Thoracic aorta (tissue), 2 donors: Measurements from ENCODE around the gene PTPDC1. TPM values are rescaled to one million over a fixed set of nuclear protein-coding genes. Genes with fewer than 3 reads are reported as not detected.

Source experiments
- ATAC-seq: fragments of 150-250 bp; one replicate; pipeline ENCODE4 v1.8.0; 2017; ENCODE audit warnings: low read depth; ENCODE audit not compliant: insufficient number of reproducible peaks, low FRiP score
- DNase-seq: peaks from one replicate; pipeline ENCODE4 v3.0.0-alpha.2; 2020; ENCODE audit warnings: low spot score
- H3K27ac ChIP-seq, 2 donors: fragments of 200-600 bp; sonication (generic); 1 replicate in 1 of 2; 2 replicates in 1 of 2; pipeline ENCODE4 v1.5.1; 2016; ENCODE audit warnings: mild to moderate bottlenecking in 2 of 2, moderate library complexity in 2 of 2
- H3K27me3 ChIP-seq: fragments of 200-600 bp; sonication (generic); replicated peaks from 2 replicates; pipeline ENCODE4 v1.6.0; 2016; ENCODE audit warnings: mild to moderate bottlenecking; ENCODE audit not compliant: insufficient read depth
- H3K36me3 ChIP-seq: fragments of 200-600 bp; sonication (generic); one replicate; pipeline ENCODE4 v1.5.1; 2016
- H3K4me1 ChIP-seq, 2 donors: fragments of 200-600 bp; sonication (generic); 1 replicate in 1 of 2; 2 replicates in 1 of 2; pipeline versions ENCODE4 v1.5.1 to v1.6.0; 2016; ENCODE audit warnings: low read depth in 2 of 2, mild to moderate bottlenecking in 1 of 2; ENCODE audit not compliant: control insufficient read depth in 1 of 2
- H3K4me3 ChIP-seq: fragments of 200-600 bp; sonication (generic); 2 replicates; pipeline ENCODE4 v1.5.1; 2016; ENCODE audit warnings: mild to moderate bottlenecking
- H3K9me3 ChIP-seq: fragments of 200-600 bp; sonication (generic); 2 replicates; pipeline ENCODE4 v1.5.1; 2016
- CTCF ChIP-seq: fragments of 200-600 bp; sonication (generic); IDR thresholded peaks from one replicate; pipeline ENCODE4 v1.5.1; 2019; ENCODE audit warnings: antibody characterized with exemption
- total RNA-seq, 2 donors: library from RNA; depleted of rRNA; stranded (reverse); fragments of >200 nt; gene quantifications; one replicate each; pipeline versions ENCODE4 v1.1.0 to v1.2.3, GENCODE V29; 2016

PTPDC1 gene
- total RNA-seq, 2 donors from 2014 or later: 24.8 to 25.7 TPM

GRCh38 chr9:94120854-94121376 is 36.7 kb downstream of the PTPDC1 start:
- H3K9me3 ChIP-seq: no peaks in the 10 kb centered on the region
- no peaks in the 10 kb centered on the region for H3K27me3 ChIP-seq
- H3K4me1 ChIP-seq: no peaks in the 10 kb centered on the region
- no peak for DNase-seq
- H3K4me3 ChIP-seq: no peak overlapping the region
- H3K27ac ChIP-seq: no peak overlapping the region
- no peaks in the 10 kb centered on the region for H3K36me3 ChIP-seq
- no peak for TF ChIP-seq CTCF
- no peak for ATAC-seq

GRCh38 chr9:94126844-94127243 is 42.6 kb downstream of the PTPDC1 start:
- Histone ChIP-seq H3K36me3 (no peaks in the 10 kb centered on the region), H3K27ac (no peak overlapping the region), H3K4me1 (no peaks in the 10 kb centered on the region), H3K9me3 (peaks cover 3% of the 10 kb centered on the region), H3K27me3 (no peaks in the 10 kb centered on the region), H3K4me3 (no peak overlapping the region)
- TF ChIP-seq CTCF: no peak
- ATAC-seq: no peak
- DNase-seq: no peak

GRCh38 chr9:94127806-94128205 is 43.5 kb downstream of the PTPDC1 start:
- no peaks in the 10 kb centered on the region for H3K4me1 ChIP-seq
- peaks cover 3% of the 10 kb centered on the region for H3K9me3 ChIP-seq
- no peak overlapping the region for H3K4me3 ChIP-seq
- no peak overlapping the region for H3K27ac ChIP-seq
- no peaks in the 10 kb centered on the region for H3K27me3 ChIP-seq
- no peak for TF ChIP-seq CTCF
- no peaks in the 10 kb centered on the region for H3K36me3 ChIP-seq
- no peak for DNase-seq
- ATAC-seq: no peak

GRCh38 chr9:94128580-94128979 is 44.3 kb downstream of the PTPDC1 start:
- DNase-seq: no peak
- Histone ChIP-seq H3K36me3 (no peaks in the 10 kb centered on the region), H3K27me3 (no peaks in the 10 kb centered on the region), H3K4me3 (no peak overlapping the region), H3K4me1 (peaks cover 0 to 6% of the 10 kb centered on the region in 2 donors), H3K27ac (no peak overlapping the region), H3K9me3 (peaks cover 3% of the 10 kb centered on the region)
- ATAC-seq: no peak
- no peak for TF ChIP-seq CTCF

- peak overlapping the region; percentile 94 to 95 for H3K27ac ChIP-seq
- H3K36me3 ChIP-seq: no peaks in the 10 kb centered on the region
- TF ChIP-seq CTCF: no peak
- H3K4me3 ChIP-seq: peak overlapping the region; percentile 14
- no peaks in the 10 kb centered on the region for H3K27me3 ChIP-seq
- no peak for ATAC-seq
- no peaks in the 10 kb centered on the region for H3K9me3 ChIP-seq
- no peak for DNase-seq
- peaks cover 30 to 65% of the 10 kb centered on the region in 2 donors for H3K4me1 ChIP-seq
Measured at GRCh38 chr9:94134629-94135028, 50.4 kb downstream of the PTPDC1 start.
